HG03196 (cell line): ENCODE data around the gene COL1A1.

ENCODE experiments used
- ATAC-seq: cut with Tn5 transposase; IDR thresholded peaks from one replicate; pipeline ENCODE4 v1.9.1; 2021; ENCODE audit not compliant: unreplicated experiment

The COL1A1 gene

DNA sequence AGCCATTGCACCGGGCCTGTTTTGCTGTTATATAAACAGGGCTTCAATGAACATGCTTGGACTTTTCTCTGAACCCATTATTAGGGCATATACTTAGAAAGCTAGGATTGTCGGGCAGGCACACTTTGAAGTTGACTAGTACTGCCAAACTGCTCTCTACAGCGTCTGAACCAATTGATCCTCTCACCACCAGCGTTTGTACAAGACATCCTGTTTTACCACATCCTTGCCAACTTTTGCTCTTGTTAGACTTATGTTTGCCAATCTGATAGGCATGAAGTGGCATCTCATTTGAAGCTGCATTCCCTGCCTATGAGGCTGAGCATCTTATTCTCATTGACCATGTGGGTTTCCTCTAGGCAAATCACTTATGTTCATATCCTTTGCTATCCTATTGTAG lies 43.5 kb downstream of the COL1A1 start:
- no peak for ATAC-seq

- ATAC-seq = no peak
These were observed 46.2 kb downstream of the COL1A1 start for GRCh38 chr17:50155115-50155819.

DNA sequence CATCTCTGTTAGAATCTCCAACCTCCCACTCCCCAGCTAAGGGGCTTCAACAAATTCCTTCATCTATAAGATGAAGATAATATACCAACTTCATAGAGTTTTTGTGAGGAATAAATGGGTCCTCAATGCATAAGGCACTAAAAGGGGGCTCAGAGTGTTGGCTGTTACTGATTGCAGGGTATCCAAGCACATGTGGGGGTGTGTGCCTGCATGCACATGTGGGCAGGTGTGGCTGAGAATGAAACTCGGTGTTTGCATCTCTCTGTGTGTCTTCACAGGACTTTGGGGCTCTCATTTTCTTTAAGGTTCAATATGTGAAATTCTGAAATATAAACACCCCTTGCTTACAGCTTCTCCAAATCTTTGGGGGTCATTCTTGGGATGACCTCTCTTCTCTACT lies 46.8 kb downstream of the COL1A1 start:
- ATAC-seq = no peak

- no peak for ATAC-seq
These were observed 47.5 kb downstream of the COL1A1 start for GRCh38 chr17:50153650-50154575.

GRCh38 chr17:50152736-50153135 lies 48.7 kb downstream of the COL1A1 start:
- no peak for ATAC-seq

DNA sequence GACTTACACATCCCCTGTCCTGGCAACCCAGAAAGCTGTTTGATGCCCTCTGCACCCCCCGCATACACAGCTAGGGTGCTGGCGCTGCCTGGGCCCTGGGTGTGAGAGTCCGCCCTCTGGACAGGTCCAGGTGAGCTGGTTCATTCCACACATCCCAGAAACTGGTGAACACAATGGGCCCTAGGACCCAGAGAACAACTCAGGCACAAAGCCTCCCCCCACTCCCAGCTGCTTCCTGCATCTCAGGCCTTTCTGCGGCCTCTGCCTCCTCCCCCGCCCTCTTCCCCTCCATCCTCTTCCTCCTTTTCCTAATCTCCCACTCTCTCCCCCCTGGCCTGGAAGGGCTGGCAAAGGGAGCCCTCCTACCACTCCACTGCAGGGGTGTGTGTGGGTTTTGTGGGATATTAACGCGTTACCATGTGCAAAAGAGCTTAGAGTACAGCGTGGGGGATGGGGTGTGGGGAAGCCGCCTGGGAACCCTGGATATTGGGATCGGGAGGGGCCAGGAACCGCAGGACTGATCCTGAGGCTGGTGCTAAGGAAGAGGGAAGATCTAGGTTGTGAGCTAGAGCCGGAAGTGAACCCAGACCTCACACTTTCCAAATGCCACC lies 49.4 kb downstream of the COL1A1 start:
- ATAC-seq = peak; percentile 26

DNA sequence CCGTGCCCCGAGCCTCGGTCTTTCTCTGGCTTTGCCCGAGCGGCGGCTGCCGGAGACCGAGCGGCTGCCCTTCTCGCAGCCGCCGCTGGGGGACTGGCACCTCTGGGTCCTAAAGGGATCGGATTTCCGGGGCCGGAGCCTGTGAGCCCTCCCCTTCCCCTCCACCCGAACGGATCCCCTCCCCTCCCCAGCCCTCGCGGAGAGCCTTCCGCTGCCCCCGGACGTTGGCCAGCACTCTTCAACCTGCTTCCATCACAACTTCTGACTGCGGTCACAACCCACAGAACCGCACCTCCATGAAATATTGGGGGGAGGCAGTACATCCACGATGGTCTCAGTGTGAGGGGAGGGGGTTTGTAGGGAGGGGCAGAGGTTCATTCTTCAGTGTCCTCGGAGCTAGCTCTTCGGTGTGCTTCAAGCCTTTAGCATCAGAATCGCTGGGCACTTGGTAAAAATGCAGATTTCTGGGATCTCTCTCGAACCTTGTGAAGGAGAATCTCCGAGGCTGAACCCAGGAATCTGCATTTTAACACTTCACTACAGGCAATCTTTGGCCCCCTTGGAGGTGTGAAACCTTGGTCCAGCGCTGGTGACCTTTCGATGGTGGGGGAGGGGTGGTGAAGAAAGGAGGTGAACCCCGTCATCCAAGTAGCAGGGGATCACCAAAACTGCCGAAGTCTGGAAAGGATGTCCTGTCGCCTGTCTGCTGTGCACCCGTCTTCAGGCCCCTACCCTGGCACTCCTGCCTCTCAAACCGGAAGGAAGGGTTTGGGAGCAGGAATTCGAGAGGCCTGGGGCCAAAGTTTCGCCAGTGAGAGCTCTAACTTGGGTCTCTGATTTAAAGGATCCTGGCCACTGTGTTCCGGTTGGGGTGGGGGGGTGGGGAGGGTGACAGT lies 50.1 kb downstream of the COL1A1 start:
- ATAC-seq = peak; percentile 40

DNA sequence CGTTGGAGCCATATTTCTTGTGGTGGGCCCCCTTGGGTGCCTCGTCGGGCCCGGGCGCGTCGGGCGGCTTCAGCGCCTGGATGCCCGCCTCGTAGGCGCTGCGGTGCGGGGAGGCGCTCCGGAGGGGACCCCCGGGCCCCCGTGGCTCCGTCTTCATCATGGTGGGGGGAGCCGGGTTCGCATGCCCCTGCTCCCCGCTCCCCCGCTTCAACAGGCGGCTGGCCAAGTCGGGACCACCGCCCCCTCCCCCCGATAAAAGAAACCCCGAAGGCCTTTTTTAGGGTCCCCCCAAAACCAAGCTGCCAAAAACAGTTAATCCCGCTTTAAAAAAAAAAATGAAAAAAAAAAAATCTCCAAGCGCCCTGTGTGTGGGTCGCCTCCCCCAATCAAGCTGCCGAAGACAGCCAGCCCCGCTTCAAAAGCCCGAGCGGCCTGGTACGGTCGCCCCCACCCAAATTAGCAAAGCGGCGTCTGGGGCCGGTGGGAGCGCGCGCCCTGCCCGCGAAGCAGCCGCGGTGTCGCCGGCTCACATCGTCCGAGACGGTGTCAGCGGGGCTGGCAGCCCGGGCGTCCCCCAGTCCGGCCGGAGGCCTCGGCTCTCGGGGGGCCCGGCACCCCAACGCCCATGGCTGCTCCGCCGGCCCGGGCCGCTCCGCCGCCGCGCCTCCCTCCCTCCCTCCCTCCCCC lies 50.9 kb downstream of the COL1A1 start, which contains the start of gene PPP1R9B:
Gene PPP1R9B (minus strand): TSS at position 324 of the 687 bp plus-strand sequence. CDS start 164 bp downstream, at position 160.
- ATAC-seq = no peak

DNA sequence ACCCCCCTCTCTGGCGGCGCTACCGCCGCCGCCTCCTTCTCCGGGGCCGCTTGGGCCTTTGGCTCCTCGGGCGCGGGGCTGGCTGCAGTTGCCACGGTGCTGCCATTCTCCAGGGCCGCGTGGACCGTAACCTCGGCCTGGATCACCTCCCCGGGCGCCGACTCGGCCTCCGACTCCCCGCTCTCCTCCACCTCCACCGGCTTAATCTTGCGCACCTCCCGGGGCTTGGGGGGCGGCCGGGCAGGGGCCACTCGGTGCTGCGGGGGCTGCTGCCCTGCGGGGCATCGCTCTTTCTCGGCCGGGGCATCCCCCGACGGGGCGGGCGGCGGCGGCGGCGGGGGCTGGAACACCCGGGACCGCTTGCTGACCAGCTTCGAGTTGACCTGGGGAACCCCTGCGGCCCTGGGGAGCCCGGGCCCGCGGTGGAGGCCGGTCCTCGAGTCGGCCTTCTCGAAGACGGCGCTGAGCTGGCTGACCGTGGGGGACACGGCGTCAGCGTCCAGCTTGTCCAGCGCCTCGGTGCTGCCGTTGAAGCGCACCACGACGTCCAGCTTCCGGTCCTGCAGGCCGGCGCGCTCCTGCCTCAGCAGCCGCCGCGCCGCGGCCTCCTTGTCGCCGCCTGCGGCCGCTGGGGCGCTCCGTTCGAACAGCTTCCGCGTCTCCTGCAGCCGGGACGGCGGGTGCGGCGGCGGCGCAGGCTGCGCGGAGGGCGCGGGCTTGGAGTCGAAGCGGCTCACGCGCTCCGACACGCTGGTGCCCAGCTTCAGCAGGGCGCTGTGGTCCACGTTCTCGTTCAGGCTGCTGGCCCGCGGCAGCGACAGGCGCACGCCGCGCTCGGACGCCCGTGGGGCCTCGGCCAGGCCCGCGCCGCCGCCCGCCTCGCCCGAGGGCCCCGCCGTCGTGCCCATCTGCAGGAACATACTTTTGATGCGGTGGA lies 51.7 kb downstream of the COL1A1 start:
- no peak for ATAC-seq

DNA sequence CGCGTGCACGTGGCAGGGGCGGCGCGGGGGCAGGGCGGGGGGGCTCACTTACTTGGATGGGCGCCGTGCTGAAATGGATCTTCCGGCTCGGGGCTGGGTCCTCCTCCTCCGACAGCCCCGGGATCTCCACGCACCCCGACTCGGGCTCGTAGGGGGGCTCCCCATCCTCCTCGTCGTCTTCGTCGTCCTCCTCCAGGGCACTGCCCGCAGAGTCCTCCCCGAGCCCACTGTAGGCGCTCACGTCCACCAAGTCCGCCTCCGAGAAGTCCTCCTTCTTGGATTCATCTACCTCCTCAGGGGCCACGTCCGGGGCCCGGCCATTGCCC lies 52.4 kb downstream of the COL1A1 start:
- ATAC-seq = no peak

DNA sequence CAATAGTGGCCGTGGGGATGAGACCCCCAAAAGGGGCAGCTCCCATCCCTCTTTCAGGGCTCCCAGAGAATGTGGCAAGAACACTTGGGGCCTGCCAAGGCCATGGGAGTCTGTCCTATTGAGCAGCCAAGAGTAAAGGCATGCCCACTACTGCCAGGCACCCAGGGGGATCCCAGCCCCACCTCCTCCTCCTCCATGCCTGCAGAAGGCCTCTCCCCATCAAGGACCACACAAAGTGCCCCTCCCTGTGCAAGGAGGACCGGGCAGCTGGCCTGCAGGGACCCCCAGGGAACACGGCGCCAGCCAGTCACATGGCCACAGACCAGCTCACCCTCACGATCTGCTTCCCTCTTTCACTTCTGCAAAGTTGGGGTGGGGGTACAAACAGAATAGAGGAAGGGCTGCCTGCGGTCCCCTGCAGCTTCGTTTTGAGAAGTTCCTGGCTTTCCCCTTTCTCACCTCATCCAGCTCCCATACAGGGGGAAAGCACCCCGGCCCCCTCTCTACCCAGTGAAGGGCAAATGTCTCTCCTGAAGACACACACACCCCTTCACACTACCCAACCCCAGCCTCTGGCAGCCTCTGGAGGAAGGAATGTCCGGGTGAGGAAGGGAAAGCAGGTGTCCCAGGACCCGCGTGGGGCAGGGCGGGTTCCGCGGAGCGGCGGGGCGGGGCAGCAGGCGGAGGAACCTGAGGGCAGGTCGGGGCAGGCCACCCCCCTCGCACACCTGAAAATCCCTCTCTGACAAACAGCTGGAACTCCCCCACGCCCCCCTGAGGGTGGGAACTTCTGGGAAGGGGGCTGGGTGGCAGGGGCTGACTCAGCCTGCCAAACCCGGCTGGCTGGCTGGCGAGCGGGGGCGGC lies 53.0 kb downstream of the COL1A1 start:
- ATAC-seq = peak; percentile 23

DNA sequence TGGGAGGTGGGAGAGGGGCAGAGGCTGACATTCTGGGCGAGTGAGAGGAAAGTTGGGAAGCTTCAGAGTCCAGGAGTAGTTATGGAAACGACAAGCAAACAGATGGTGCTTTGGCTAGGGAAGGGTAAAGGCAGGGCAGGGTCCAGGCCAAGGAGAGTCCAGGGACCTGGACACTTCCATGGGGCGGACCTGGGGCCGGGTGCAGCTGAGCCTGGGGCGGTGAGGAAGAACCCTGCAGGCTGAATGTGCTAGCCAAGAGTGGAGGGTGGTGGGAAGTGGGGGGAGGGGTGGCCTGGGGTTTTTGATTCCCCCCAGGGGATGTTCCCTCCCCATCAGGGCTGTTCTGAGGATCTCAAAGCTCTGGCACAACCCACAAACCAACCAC lies 53.6 kb downstream of the COL1A1 start:
- no peak for ATAC-seq

DNA sequence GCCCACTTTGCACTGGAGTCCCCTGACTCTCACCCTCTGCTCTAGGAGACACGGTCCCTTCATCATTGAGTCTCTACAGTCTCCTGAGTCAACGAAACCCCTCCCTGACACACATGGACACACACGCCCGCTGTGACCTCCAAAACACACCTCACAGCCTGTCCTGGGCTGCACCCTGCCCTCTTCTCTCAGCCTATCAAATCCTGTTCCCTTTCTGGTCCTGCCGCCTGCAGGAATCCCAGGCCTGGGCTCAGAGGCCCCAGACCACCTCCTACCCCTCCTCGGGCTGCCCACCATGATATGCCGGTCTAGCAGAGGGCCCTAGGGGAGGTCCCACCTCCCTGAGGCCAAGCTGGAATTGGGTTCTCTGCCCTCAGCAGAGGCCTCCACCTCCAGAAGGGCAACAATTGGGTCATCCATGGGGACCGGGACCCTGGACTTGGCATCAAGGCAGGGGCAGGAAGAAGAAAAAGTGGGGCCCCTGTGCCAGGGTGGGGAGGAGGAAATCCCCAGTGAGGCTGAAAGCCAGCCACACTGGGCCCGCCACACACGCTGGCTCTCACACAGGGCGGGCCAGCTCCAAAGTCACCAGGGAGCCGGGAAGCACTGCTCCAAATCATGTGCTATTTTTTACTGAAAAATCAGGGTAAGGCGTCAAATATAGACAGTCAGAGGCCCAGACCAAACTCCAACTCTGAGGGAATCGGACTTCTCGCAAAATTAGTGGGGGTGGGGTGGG lies 54.3 kb downstream of the COL1A1 start:
- no peak for ATAC-seq

GRCh38 chr17:50146230-50146926 lies 55.1 kb downstream of the COL1A1 start:
- ATAC-seq = no peak

DNA sequence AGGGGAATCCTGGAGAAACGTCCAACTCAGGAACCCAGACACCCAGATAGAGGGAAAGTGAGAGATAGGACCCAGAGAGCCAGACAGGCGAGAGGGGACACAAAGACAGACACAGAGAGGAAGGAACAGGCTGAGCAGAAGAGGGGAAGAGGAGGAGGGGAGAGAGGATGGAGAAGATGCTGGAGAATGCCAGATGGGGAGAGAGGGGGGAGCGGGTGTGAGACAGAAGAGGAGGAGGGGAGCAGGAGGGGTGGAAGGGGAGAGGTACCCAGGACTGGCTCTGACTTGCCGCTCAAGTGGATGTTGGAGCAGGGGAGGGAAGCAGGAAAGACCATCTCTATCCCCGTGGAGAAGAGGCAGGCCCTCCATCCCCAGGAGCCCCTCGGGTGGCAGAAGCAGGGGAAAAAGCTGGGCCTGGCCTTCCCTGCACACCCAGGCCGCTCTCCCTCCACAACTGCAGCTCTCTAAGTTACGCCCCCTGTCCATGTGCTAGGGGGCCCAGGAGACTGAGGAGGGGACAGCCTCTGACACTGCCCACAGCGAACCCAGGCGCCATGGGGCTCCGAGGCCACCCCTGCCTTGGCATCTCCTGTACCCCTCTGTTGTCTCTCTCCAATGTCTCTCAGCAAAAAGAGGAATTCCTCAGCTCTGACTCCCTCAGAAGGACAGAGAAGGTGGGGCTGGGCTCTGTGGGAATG lies 55.8 kb downstream of the COL1A1 start:
- ATAC-seq = no peak

DNA sequence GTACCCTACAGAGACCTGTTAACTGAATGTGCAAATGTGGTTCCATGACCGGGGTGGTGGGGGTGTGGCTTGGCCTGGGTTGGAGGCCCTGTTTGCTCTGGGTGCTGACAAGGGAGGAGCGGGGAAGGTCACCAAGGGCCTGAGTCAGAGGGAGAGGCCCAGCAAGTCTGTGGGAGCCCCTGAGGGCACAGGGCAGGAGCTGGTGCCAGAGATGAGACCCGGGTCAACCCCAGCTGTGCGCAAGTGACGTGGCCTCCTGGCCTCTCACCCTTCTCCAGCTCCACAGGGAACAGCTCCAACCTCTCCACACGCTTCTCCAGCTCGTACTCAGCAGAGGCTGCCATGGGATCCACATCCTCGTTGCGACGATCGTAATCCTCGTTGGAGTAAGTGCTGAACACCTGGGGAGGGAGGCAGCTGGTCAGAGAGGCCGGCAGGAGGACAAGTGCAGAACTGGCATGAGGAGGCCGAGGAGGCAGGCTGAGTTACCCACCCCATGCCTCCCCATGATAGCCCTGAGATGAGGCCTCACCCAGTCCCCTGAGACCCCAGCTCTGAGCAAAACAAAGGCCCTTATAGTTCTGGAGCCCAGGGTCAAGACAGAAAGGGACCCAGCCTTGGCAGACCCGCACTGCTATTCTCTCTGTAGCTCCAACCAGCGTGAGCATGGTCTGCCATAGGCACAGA lies 56.4 kb downstream of the COL1A1 start:
- ATAC-seq = no peak
